Muscle of arm (tissue), 12 donors: ENCODE data around the gene CASZ1. TPM values are rescaled to one million over a fixed set of nuclear protein-coding genes. Genes with fewer than 3 reads are reported as not detected.

ENCODE experiments used
- DNase-seq: peaks from one replicate; pipeline ENCODE4 v3.0.0-alpha.2; 2013
- polyA plus RNA-seq, 12 donors: library from polyadenylated mRNA; unstranded; fragments of 120-200 nt; gene quantifications; one replicate each; pipeline ENCODE4 v1.2.1, GENCODE V29; 2013; ENCODE audit not compliant: insufficient read length in 12 of 12

Gene CASZ1
- polyA plus RNA-seq, 12 donors: 25.8 to 351 (median 49.7) TPM

DNA sequence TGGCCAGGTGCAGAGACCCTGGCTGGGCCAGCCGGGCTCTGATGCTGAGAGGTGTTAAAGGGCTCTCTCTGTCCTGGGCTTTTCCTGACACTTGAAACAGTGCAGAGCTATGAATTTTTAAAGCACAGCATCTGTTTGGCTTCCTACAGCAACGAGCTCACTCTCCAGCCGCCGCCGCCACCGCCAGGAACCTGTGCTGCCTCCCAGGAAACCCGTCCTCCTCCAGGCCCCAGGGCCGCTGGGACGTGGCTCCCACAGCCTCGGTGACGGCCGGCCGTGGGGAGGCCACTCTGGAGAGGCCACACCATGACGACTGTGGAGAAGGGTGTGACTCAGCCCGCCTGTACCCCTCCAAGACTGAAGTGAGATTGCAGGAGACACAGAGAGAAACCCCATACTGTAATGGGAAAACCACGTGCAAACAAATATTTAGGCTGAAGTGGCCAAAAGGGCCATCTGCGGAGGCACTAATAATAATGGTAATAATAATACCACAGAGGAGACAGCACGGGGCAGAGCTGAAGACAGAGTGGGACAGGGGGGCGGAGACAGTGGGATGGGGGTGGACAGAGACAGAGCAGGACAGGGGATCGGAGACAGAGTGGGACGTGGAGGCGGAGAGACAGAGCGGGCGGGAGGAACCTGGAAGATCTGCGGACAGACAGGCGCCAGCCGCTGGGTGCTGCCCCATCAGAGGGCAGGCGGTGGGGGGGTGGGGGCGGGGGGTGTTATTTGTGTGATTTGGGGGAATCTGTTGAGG, 139.2 kb downstream of the CASZ1 start:
- DNase-seq: no peak

DNA sequence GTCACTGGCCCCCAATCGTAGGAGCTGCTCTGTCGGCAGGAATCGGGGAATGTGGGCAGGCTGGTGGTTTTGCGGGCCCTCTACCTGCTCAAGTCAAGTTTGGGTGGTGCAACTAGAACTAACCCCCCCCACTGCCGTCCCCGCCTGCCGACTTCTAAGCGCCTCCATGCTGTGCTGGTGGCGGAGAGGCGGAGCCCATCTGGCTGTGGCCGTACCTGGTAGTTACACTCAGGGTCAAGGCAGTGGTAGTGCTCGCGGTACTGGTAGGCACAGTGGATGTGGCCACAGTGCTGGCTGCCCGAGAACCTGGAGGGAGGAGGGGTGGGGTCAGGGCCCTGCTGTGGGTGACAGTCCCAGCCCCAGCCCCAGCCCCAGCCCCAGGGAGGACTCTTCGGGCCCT, 140.0 kb downstream of the CASZ1 start:
- DNase-seq: no peak

DNA sequence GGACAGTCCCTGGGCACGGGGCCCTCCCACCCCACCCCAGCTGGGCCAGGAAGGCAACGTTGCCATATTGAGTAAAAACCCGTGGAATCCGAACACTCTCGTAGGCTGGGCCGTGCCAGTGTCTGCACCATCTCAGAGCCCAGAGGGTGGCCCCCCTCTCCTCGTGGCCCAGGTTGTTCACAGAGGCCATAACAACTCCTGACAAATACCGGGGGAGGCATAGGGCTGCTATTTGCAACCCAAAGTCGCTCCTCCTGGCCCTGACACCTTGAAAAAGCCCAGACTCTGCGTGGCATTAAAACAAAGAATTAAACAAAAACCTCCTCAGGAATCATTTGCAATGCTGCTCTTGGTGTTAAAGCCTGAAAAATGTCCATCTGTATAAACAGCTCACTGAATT, 141.4 kb downstream of the CASZ1 start:
- no peak for DNase-seq

DNA sequence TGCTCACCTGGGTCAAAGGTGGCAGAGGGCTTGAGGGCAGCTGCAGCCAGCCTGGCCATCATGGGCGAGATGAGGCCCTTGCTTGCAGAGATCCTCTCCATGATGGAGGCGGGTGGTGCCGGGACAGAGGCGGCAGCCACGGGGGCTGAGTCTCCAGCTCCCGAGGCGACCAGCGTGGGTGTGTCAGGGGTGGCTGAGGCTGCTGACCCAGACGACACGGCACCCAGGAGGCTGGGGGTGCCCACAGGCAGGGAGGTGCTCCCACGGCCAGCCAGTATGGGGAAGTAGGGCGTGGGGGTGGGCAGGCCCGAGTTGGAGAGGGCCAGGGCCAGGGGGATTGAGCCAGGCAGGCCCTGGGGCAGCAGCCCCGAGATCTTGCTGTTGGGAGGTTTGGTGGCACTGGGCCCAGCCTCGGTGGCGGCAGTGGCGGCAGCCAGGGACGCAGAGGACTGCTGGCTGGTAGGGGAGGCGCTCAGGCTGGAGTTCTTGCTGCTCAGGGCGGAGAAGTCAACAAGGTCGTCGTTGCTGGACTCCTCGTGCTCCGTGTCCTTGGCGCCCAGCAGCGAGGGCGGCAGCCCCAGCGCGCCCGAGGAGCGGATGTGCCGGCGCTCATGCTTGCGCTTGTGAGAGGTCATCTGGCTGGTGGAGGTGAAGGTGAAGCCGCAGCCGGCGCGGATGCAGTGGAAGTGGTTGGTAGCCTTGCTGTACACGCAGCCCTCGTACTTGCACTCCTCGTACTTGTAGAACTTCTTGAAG, 142.9 kb downstream of the CASZ1 start:
- DNase-seq: no peak

DNA sequence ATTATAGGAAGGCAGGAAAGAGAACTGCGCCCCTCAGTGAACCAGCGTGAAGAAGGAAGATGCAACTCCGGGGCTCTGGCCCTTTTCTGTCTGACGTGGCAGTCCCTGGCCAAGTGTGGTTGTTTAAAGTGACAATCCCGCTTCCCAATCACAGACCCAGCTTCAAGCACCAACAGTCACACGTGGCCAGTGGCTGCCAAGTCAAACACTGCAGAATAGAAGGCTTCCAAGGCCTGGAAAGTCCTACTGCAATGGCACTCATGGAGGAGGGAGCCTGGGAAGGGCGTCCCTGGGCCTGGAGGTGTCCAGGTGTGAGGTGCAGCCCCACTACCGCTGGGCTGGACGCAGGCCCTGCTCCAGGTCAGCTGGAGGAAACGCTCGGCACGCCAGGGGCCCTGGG, 143.8 kb downstream of the CASZ1 start:
- no peak for DNase-seq

DNA sequence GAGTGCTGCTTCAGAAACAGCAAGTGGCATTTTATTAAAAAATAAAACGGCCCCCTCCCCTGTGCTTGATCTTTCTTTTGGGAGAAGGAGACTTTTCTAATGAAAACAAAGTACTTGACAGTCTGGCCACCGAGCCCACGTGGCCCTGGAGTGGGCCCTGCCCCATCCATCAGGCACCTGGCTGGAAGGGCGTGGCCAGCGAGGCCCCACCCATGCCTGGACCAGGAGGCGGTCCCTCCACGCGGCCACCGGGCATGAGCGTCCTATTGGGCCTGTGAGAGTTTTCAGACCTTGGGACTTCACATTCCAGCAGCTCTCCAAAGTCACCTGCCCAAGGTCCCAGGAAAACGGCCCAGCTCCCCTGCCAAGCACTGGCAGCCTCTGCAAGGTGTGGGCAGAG, 144.7 kb downstream of the CASZ1 start:
- no peak for DNase-seq

DNA sequence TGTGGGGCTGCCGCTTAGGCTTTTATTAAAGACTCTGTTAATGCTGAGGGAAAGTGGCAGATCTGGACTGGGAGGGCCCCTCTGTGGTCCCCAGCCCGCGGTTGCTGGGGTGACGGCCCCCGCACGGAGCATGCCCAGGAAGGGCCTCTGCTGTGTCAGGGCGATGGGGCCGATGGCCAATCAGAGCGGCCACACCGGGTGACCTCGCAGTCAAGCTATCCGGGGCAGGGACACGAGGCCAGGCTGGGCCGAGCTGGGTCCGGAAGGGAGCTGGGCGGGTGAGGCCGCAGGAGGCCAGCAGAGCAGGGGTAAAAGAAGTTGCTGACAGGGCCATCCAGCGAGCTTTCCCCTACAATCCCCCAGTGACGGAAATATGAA, 145.1 kb downstream of the CASZ1 start:
- no peak for DNase-seq

DNA sequence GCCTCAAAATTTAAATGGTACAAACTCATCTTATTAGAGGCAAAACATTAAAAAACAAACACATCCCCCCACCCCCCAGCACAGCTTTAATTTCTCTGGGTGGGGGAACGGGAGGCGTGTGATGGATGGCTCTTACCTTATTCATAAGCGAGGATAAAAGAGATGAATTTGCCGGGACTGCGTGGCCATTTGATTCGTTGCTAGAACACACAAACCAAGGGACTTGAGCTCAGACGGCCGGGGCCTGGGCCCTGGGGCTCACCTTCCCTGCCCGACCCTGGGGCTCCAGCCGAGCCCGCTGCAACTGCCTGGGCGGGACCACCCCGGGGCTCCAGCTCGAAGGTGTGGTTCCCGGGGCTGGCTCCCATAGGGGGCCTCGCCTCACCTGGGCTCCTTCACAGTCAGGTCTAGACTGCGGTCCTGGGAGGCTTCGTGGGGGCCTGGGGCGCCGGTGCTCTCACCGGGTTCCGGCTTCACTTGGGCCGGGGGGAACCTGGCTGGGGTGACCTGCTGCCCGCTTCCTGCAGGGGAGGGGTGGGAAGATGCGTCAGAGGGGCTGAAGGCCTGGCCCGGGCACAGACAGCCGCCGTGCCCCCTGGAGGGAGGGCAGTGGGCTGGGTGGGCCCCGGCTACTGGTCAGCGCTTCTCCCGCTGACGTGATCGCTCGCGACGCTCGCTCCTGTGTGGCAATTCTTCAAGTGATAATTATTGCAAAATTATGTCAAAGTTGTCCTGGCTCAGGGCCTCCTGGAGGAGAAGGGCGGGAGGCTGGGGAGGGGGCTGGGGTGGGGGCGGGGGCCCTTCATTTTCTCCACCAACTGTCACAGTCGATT, 145.7 kb downstream of the CASZ1 start:
- DNase-seq: no peak

DNA sequence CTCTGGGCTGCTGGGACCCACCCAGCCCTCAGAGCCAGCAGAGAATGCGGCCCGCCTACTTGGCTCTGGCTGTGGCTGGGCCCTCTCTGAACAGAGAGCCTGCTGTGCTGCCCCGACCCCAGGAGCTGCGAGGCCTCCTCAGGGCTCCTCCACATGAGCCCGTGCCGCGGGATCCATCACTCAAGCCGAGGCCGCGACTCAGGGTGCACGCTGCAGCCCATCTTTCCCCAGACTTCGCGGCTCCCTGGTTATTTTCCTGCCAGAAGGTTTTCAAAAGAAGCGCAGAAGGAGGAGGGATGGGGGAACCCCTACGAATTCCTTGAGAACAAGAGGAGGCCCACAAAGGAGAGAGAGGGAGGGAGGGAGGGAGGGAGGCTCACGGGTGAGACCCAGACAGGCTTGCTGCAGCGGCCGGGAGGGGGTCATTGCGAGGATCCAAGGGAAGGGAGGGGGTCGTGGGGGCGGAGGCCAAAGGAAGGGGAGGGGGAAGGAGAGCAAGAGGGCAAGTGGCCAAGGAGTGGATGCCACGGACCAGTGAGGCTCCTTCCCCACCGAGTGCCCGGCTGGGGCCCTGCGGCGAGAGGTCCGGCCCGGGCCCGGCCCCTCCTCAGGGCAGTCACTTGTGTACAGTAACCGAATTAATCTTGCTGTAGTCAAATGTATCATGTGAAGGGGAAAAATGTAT, 146.8 kb downstream of the CASZ1 start:
- DNase-seq: no peak

DNA sequence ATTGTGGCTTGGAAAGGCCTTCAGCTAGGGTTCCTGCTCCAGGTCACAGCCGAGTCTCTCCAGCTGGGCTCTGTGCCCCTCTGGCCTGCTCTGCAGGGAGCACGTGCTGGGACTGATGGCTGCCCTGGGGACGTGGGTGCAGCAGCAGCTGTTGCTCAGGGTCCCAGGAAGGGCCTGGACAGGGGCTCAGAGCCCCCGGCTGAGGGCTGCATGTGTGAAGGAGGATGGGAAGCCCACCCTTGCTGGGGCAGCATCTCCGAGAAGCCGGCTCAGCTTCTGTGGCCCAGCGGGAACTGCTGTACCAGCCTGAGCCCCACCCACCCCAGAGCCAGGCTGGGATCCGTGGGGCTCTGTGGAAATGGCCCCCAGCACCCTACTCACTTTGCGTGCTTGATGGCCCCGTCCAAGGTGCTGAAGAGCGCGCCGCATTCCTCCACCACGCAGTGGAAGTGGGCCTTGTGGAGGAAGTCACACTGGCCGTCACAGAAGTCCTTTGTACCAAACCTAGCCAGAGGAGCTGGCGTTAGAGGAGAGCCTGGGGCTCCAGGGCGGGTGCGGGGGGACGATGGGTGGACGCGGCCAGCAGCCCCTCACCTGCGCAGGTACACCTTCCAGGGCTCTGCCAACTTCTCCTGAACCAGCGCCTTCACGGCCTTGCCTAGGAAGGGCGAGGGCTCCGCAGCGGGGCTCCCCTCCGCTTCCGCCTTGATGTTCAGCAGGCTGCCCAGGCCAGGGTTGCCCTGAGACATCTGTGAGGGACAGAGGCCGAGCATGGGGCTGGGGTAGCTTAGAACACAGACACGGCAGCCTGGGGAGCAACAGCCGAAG, 147.5 kb downstream of the CASZ1 start:
- DNase-seq: no peak

DNA sequence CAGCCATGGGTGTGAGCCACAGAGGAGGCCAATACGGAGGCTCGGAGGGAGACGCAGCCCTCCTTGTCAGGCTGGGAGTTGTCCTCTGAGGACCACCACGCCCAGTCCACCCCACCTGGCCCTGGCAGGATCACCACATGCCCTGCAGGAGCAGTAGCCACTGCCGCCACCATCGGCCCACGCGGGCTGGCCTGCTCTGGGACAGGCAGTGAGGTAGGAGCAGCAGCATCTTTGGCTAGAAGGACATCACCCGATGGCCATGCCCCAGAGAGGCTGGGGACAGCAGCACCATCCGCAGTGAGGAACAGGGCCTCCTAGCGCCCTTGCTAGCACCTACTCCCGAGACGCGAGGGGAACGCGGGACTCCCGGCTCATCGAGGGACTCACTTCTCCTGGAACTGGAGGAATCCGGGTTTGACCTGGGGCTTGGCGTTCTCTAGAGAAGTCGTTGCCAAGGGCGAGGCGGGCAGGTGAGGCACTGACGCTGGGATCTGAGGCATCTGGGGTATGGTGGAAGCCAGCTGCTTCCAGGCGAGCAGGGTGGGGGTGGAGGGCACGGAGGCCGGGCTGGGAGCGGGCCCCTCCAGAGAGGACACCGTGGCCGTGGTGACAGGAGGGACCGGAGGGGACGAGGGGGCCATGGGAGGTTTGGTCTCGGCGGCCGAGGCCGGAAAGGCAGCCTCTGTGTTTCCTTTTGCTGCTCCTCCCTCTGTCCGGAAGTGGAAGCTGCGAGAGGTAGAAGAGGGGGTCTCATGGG, 148.9 kb downstream of the CASZ1 start:
- no peak for DNase-seq

DNA sequence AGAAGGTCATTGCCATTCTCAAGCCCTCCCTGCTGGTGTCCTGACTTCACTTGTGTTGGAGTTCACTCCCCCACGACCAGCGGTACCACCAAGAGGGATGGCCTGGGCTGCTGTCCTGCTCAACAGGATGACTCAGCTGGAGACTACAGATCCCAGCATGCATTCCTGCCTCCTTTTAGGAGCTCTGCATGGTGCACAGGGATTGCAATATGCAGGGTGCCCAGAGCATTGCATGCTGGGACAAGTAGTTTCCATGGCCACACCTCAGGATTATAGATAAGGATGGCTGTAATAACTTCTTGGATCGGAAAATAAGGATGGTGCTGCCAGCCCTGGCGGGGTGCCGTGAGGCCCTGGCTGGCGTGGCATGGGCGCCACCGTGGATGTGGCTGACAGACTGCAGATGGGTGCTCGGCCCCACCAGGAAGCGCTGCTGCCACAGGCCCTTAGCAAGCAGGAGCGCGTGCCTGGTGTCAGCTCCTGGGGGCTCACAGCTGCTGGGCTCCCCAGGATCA, 150.0 kb downstream of the CASZ1 start:
- DNase-seq: no peak

DNA sequence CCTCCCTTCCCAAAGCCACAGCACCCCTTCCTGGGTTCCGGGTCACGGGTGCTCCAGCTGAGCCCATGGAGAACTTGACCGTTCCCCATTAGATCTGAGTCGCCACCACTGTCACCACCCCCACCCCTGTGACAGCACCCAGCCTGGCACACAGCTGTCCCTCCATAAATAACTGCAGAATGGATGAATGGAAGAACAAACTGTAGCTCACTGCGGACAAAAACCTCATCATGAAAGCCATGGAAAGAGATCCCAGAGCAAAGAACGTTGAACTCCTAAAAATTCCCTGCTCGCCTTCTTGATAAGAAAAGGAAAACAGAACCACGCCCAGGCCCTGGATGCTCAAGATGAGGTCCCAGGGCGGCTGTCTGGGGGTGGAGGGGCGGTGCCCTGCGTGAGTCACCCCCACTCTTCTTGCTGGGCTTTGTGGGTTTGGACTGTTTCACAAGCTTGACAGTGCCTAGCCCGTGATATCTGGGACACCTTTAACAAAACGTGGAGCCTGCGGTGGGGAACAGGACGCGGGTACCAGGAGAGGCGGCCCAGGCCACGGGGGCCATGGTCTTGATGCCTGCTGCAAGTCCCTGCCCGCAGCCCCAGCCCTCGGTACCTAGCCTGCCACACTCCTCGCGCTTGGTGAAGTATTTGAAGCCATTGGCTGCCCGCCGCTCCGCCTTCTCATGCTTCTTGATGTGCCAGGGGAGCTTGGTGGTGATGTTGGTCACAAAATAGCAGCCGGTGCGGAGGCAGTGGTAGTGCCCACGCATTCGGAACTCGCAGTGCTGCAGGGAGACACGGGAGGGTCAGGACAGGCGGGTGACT, 151.9 kb downstream of the CASZ1 start:
- no peak for DNase-seq

DNA sequence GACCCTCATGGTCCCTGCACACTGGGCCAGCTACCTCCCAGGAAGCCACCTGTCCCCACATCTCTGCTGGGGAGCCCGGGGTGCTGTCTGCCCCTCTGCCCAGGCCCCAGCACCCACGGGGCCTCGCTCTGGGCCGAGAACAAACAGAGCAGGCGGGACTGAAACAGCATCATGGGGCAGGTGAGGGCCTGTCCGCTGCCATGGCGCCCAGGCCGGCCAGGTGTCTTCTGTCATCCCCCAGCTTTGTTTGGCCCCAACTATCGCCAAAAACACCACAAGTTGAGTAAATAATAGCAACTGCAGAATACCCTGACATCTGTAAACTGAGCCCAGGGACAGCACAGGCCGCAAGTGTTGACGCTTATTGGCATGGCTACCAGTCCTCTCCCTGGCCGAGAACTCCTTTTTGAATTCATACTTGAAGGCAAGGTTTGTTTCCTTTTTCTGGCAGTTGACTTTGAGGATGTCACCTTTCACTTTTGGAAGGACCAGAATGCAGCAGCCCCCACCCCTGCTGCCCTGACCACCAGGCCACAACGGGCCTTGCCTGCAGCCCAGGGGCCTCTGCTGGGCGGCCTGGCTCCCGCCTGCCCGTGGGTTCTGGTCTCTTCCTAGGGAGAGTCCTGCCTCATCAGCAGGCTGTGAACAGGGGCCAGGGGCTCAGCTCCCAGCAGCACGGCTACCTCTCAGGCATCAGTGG, 152.7 kb downstream of the CASZ1 start:
- DNase-seq: no peak

DNA sequence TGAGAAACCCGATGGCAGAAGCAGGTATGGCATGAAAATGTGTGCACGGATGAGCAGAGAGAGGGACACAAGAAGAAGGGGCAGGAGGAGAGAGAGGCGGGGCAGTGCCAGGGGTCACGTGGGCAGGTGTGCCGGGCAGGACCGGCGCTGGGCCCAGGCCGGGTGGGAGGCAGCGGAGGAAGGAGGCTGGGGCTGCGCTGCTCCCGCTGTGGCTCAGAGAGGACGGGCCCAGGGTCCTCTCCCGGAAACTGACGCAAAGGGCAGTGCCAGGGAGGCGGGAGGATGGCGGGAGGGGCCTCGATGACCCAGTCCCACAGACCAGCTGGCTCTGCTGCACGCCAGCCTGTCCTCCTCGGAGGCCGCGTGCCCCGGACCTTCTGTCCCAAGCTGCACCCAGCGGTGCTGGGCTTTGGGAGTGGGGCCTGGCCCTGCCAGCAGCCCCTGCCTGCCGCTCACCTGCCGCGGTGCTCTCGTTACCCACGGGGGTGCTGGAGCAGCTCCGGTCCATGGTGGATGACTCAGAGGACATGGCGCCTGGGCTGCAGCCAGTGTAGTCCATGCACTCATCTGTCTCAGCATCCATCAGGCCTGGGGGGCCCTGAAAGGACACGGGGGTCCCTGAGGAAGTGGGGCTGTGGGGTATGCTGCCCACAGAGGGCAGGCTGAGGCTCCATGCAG, 153.9 kb downstream of the CASZ1 start:
- no peak for DNase-seq

DNA sequence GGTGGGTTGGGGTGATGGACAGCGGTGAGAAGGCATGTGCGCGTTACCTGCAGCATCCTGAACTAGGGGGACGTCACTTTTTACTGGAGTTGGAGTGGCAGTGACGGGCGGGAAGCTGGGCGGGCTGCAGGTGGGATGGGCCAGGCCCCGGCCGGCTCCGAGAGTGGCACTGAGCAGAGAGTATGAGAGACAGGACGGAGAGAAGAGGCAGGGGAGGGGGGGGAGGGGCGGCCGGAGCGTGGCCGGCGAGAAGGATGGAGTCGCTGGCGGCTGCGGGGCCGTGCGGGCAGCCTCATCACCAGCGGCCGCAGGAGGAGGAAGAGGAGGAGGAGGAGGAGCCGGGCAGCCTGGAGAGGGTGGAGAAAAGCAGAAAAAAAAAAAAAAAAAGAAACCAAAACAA, 154.5 kb downstream of the CASZ1 start:
- DNase-seq: no peak

DNA sequence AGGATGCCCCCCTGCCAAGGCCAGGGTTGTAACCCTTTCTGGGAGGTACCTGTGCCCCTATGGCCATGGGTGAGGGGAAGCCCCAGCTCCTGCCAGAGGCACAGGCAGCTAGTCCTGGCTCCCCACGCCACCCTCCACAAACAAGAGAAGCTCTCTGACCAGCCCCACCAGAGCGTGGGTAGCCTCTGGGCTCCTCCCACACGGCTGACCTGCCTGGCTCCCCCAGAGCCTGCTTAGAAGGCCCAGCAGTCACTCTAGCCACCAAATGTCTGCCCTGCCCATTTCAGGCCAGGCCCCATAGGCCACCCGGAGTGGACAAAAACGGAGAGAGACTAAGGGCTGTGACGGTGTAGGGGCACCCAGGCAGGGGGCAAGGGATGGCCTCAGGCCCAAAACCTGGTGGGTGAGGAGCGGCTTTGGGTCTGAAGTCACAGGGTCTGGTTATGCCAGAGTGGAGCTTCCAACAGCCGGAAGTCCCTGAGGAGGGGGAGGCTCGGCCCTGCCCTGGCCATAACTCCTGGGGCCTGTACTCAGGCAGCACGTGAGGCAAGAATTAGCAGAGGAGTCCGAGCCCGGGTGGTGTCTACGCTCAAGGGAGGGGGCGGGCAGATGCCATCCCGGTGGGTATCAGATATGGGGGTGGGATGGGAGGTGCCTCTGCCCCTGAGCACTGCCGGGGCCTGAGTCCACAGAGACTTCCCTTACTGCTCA, 155.4 kb downstream of the CASZ1 start:
- DNase-seq: no peak
